ENCODE results near the gene ZP1.

Gene ZP1

DNA sequence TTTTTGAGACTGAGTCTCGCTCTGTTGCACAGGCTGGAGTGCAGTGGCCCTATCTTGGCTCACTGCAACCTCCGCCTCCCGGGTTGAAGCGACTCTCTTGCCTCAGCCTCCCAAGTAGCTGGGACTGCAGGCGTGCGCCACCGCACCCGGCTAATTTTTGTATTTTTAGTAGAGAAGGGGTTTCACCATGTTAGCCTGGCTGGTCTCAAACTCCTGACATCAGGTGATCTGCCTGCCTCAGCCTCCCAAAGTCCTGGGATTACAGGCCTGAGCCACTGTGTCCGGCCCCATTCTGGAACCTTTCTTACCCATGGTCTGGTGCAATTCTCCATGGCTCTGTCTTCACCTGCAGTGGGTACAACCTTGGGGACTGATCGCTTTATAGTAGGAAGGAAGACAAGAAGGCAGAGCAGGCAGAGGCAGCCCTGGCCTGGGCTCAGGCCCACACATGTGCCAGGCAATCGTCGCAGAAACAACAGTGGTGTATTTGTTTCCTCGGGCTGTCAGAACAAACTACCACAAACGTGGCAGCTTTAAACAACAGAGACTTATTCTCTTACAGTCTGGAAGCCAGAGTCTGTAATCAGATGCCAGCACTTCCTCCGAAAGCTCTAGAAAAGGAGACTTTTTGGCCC is 7.6 kb upstream of the ZP1 start:
- no peak for DNase-seq (ENCODE audit: low spot score)

DNA sequence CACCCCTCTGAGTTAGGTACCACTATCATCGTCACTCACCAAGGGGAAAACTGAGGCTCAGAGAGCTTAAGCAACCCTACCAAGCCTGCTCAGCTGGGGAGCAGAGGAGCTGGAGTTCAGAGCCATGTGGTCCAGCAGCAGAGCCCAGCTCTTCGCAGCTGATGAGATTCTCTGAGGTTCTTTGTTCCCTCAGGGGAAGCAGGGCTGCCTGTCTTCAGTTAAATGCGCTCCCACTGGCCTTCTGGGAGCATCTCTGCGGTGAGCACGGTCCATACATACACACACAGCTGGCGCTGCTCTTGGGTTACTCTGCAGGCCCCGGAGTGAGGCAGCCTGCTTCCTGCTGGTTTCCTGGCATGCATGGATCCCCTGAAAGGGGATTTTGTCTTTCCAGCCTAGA is 6.4 kb upstream of the ZP1 start:
- DNase-seq (ENCODE audit: low spot score): no peak

DNA sequence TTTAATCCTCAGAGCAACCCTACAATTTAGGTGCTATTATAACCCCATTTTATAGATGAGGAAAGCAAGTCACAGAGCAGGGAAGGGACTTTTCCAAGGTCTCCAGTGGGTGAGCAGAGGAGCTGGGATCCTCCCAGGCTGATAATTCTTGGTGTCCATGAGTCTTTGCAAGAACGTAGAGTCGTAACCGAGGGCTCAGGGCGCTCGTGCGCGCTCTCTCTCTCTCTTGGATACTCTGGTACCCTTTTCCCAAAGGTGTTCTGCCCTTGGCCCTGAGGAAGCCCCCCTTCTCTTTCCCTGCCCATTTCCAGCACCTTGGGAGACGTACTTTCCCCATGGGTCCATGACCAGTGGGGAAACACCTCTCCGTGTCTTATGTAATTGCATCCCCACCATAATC is 5.2 kb upstream of the ZP1 start:
- DNase-seq (ENCODE audit: low spot score): no peak

DNA sequence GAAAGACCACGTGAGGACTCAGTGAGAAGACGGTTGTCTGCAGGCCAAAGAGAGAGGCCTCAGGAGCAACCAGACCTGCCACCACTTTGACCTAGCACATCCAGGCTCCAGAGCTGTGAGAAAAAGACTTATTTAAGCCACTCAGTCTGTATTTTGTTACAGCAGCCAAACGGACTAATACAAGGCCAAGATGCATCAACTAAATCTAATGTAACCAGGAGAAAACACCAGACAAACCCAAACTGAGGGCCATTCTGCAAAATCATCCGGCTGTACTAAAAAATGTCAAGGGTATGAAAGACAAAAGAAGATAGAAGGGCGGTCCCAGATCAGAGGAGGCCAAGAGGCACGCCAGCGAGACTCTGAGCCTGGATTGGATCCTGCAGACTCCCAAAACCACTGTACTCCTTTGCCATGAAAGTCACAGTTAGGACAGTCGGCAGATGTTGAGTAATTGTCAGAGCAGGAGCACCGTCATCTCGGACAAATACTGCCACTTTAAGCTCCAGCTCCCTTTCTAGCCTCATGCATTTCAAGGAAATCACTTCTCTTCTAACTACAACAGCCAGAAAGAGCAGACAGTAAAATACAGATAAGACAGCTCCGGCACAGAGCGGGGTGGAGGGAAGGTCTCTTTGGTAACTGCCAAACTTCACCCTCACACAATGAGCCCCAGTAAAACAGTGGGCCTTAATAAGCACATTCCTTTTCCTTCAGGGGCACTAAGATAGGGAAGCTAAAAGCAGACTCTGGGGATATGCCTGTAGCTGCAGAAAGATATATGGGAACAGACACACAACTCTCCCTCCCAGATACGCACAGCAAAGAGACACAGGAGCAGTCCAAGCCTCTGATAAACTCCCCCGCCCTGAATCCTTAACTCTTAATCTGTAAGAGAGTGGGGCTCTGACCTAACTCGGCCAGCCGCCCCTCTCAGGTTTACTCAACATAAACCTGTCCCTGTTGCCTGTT is 3.5 kb upstream of the ZP1 start:
- no peak for DNase-seq (ENCODE audit: low spot score)

DNA sequence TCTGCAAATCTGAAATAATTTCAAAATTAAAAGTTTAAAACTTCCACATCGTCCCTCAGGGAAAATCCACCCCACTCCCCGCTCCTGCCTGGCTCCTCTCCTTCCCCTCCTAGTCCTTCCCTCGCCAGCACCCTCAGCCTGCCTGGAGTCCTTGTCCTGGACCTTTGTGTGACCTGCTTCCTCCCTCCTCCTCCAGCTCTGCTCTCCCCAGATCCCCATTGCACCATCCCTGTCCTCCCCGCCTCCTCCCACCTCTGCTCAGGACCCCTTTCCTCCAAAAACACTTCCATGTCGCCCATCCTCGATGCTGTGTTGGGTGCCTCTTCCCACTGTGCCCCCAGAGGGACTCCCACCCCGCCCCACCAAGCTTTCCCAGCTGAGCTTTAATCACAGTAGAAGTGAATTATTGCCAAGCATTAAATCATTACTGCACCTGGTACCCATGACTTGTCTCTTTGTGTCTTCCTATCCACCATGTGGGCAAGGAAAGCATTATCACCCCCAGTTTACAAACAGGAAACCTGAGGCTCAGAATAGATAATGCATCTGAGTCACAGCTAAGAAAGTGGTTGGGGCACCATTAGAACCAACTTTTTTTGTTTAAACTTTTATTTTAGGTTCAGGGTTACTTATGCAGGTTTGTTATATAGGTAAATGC is 2.4 kb upstream of the ZP1 start:
- DNase-seq (ENCODE audit: low spot score): no peak

DNA sequence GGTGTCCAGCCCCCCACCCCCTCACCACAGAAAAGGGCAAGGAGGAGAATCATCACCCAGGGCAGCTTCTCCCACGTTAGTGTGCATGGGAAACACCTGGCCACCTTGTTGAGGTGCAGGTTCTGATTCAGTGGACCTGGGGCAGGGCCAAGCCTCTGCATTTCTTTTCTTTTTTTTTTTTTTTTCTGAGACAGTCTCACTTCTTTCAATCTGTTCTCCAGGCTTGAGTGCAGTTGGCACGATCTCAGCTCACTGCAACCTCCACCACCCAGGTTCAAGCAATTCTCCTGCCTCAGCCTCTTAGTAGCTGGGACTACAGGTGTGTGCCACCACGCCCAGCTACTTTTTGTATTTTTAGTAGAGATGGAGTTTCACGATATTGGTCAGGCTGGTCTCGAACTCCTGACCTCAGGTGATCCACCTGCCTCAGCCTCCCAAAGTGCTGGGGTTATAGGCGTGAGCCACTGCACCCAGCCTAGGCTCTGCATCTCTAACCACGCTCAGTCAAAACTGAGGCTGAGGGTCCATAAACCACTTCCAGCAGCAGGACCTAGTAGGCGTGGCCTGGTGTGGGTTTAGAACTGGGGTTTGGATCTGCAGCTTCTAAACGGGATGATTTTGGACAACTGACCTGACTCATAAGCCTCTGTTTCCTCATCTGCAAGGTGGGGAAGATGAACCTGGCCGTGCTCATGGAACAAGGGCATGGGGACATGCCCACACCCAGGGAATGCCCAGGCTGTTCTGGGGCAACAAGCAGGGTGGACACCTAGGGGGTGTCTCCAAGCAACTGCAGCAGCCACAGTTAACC is 734 bp downstream of the ZP1 start:
- DNase-seq (ENCODE audit: low spot score): no peak

DNA sequence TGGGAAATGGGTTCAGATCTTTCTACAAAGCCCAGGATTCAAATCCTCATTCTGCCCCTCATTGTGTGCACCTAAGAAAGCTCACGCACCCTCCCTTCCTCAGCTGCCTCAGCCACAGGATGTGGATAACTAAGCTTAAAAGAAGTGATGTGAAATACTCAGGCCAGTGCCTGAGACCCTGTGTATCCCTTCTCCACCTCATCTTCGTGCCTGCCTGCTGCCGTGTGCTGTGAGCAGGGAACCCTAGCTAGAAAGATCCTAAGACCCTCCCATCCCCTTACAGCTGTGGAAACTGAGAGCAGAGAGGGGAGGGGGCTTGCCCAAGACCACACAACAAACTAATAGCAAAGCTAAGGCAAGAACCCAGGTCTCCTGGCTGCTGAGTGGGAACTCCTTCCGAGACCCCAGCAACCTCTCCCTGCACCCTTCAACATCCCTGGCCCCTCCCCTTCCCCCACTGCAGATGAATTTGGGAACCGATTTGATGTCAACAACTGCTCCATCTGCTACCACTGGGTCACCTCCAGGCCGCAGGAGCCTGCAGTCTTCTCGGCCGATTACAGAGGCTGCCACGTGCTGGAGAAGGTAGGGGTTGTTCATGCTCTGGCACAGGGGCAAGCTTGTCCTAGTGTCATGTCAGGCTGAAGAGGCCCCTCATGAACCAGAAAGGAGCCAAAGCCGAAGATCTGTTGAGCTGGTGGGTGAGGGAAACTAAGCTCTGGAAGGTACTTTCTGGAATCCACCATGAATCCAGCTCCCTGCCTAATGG is 1.5 kb downstream of the ZP1 start:
- DNase-seq (ENCODE audit: low spot score): no peak

DNA sequence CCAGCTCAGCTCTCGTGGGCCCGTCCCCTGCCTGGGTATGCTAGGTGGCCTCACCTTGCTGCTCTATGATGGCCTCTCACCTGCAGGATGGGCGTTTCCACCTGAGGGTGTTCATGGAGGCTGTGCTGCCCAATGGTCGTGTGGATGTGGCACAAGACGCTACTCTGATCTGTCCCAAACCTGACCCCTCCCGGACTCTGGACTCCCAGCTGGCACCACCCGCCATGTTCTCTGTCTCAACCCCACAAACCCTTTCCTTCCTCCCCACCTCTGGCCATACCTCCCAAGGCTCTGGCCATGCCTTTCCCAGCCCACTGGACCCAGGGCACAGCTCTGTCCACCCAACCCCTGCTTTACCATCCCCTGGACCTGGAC is 2.1 kb downstream of the ZP1 start:
- no peak for DNase-seq (ENCODE audit: low spot score)

DNA sequence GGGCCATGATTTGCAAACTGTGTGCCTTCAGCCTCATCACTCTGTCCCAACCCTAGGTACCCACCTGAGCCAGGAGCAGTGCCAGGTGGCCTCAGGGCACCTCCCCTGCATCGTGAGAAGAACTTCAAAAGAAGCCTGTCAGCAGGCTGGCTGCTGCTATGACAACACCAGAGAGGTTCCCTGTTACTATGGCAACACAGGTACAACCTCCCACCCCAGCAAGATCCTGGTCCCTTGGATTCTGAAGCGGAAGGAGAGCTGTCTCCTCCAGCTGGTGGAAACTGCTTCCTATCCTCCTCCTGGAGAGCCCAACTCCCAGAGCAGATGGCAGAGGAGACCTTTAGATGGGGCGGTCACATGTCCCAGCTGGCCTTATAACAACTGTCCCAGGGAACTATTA is 2.9 kb downstream of the ZP1 start:
- no peak for DNase-seq (ENCODE audit: low spot score)

DNA sequence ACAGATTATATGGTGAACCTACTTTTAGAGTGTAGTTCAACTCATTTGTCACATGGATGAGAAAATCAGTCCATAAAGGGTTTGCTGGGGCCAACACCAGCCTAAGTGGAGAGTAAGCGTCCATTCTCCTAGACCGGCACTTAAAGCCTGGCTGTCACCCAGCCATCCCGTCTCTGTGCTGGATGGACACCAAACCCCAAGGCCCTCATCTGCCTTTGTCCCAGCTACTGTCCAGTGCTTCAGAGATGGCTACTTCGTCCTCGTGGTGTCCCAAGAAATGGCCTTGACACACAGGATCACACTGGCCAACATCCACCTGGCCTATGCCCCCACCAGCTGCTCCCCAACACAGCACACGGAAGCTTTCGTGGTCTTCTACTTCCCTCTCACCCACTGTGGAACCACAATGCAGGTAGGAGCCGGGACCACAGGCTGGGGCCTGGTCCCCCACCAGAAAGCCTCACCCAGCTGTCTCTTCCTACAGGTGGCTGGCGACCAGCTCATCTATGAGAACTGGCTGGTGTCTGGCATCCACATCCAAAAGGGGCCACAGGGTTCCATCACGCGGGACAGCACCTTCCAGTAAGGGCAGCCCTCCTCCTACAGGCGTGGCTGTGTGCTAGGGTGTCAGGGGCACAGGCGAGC is 3.5 kb downstream of the ZP1 start:
- DNase-seq (ENCODE audit: low spot score): no peak

DNA sequence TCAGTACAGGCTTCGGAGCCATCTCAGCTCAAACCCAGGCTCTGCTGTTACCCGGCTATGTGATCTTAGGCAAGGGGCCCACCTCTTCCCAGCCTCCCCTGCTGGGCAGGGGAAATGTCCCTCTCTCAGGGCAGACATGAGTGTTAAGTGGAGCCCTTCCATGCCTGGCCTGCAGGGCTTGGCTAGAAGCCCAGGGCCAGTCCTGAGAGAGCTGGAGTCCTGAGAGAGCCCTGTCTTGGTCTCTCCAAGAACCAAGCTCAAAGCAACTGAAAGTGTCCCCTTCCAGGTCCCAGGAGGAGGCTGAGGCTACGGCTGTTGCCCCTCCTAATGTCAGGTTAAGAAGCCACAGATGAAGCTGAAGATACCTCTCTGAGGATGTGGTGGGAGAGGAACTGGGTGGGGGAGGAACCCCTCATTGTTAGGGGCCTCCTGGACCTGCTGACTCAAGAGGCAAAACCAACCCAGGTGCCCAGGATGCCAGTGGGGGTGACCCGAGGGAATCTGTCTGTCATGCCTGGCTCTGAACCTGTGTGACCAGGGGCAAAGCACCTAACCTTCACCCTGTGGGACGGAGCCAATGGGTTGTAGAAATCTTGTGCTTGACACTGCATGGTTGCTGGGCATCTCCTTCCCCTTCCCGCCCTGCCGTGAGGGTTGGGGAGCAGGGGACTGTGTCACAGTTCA is 4.2 kb downstream of the ZP1 start:
- no peak for DNase-seq (ENCODE audit: low spot score)

DNA sequence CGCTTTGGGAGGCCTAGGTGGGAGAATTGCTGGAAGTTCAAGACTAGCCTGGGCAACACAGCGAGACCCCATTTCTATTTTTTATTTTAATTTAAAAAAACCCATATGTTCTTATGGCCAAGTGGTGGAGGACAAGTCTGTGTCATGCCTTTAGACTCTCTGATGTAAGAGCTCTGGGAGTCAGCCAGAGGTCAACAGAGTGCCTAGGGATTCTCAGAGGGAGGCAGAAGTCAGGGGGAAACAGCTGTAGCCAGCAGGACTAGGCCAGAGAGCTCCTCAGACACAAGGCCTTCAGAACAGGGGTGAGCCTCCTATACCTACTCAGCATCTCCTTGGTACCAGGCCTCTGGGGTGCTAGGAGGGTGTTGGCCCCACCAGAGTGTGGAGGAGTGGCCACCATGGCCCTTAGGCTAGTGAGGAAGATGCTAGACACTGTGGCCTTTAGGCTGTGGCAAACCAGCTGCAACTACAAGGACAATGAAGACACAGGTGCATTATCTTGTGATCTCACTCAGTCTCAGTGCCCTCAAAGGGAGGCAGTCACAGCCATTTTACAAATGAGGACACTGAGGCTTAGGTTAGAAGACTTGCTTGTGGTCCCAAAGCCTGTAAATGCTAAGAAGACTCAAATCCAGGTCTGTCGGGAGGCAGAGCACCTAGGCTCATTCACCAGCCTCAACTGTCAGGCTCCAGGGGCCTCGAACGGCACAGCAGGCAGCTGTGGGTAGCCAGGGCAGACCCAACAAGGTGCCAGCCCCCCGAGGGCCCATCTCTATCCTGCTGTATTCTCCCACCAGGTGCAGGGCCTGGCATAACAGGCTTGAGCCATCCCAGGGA is 5.0 kb downstream of the ZP1 start:
- no peak for DNase-seq (ENCODE audit: low spot score)

DNA sequence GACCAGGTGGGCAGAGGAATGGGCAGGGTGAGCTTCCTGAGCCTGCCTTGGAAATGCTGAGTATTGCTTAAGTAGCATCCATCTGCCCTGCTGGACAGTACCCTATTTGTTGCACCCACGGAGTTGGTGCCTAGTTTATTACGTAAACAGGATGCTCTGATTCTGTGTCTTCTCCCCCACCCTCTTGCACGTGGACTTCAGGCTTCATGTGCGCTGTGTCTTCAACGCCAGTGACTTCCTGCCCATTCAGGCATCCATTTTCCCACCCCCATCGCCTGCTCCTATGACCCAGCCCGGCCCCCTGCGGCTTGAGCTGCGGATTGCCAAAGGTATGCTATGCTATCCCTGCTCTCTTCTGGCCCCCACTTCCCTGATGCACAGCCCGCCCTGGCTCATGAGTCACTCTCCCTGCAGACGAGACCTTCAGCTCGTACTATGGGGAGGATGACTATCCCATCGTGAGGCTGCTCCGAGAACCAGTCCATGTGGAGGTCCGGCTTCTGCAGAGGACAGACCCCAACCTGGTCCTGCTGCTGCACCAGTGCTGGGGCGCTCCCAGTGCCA is 5.7 kb downstream of the ZP1 start:
- DNase-seq (ENCODE audit: low spot score): no peak

DNA sequence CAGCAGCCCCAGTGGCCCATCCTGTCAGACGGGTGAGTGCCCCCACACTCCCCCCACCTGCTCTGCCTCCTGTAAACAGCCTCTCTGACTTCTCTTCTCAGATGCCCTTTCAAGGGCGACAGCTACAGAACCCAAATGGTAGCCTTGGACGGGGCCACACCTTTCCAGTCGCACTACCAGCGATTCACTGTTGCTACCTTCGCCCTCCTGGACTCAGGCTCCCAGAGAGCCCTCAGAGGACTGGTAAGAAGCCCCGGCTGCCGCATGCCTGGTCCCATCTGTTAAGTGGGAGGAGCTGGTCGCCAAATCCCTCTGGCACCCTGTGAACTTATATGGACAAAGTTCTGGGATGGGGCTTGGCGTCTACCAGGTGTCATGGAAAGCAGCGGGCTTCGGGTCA is 6.2 kb downstream of the ZP1 start:
- no peak for DNase-seq (ENCODE audit: low spot score)

DNA sequence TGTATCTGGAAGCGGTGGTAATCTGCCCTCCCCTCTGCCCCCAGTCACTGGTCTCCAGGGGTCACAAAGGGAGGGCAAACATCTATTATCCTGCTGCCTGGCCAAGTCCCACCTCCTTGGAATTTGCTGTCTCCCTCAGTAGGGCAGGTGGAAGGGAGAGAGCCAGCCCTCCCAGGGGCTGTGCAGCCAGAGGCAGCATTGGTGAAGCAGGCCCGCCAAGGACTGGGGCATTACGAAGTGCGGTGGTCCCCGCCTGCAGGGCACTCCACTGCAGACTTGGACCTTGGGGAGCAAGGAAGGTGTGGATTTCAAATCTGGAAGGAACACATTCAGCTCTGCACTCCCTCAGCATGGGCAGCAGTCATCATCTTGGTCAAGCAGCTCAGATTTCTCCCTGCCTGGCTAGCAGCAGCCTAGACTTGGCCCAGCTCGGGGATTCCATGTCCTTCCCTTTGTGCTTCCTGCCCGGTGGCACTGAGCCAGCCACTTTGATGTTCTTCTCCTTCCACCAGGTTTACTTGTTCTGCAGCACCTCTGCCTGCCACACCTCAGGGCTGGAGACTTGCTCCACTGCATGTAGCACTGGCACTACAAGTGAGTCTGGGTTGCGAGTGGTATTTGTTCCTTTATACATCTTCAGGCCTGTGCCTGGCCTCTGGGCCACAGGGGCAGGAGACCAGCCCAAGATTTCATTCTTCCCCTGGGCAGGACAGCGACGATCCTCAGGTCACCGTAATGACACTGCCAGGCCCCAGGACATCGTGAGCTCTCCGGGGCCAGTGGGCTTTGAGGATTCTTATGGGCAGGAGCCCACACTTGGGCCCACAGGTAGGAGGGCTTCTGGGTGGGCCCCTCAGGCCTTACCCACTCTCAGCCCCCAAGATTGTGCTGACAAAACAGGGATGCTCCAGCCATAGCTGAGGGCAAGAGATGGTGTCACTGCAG is 7.4 kb downstream of the ZP1 start:
- DNase-seq (ENCODE audit: low spot score): no peak

DNA sequence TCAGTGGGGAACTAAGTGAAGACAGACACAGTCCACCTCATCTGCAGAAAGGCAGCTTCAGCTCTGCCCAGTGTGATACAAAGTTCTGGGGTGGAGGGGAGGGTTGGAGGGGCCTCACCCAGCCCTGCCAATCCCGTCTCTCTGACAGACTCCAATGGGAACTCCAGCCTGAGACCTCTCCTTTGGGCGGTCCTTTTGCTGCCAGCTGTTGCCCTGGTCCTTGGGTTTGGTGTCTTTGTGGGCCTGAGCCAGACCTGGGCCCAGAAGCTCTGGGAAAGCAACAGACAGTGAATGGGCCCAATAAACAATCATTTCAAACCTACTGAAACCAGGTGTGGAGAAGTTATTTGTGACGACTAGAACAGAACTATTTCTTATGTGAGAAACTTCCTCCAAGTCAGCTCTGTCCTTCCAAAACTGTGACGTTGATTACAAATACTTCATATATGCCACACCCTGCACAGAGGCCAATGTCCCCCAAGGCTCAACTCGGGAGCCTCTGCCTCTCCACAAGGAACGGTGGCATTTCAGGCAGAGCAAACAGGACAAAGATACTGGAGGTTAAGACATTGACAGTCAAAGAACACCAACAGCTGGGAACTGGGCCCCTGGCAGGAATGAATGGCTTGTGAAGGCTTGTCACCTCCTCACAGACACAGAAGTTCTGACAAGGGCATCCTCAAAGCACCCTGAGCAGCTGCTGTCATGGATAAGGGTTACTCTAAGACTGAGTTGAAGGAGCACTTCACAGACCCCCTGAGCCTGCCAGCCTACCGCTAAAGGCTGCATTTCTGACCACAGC is 8.2 kb downstream of the ZP1 start:
- DNase-seq (ENCODE audit: low spot score): no peak

DNA sequence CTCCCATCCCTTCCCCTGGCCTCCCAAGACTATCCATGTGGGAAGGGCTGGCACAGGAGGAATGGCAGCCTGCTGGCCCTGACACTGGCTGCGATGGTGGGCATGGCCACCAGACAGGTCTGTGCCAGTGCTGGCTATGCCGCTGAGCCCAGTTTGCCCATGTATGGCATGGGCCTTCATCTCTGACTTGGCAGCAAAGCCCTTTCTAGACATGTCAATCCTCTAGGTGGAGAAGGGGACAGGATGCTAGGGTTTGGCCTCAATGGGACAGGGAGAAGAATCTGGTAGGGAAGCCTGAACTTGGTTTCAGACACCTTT is 8.8 kb downstream of the ZP1 start:
- DNase-seq (ENCODE audit: low spot score): no peak

Data from hematopoietic multipotent progenitor cell treated with erythropoietin and hydrocortisone succinate and interleukin-3 and kit ligand, for 17 days (in vitro differentiated cells).